Sigmoid colon (tissue), 7 donors: ENCODE measurements around the gene COL4A1. TPM values are rescaled to one million over a fixed set of nuclear protein-coding genes. Genes with fewer than 3 reads are reported as not detected.
A peak's percentile ranks its signal among the peaks of the same experiment; 100 is the strongest.

Experiments used
- DNase-seq: peaks from one replicate; pipeline ENCODE4 v3.0.0-alpha.2; 2019
- H3K27ac ChIP-seq, 4 donors: fragments of 200-600 bp; sonication (generic); one replicate each; pipeline ENCODE4 v1.5.1; 2016 to 2019; ENCODE audit warnings: mild to moderate bottlenecking in 1 of 4
- H3K27me3 ChIP-seq, 3 donors: fragments of 200-600 bp; sonication (generic); one replicate each; pipeline ENCODE4 v1.5.1; 2019; ENCODE audit warnings: mild to moderate bottlenecking in 1 of 3
- H3K36me3 ChIP-seq, 4 donors: fragments of 200-600 bp; sonication (generic); one replicate each; pipeline ENCODE4 v1.5.1; 2016 to 2019
- H3K4me1 ChIP-seq, 4 donors: fragments of 200-600 bp; sonication (generic); one replicate each; pipeline ENCODE4 v1.5.1; 2017 to 2019
- H3K4me3 ChIP-seq, 4 donors: fragments of 200-600 bp; sonication (generic); one replicate each; pipeline ENCODE4 v1.5.1; 2017 to 2019; ENCODE audit warnings: mild to moderate bottlenecking in 2 of 4, moderate library complexity in 1 of 4
- H3K9me3 ChIP-seq, 4 donors: fragments of 200-600 bp in 3 of 4; sonication (generic) in 3 of 4; one replicate each; pipeline versions ENCODE4 v1.5.1 to v1.6.1; 2013 to 2019
- CTCF ChIP-seq, 4 experiments: fragments of 450-650 bp in 3 of 4; fragments of 200-600 bp in 1 of 4; IDR thresholded peaks; one replicate each; pipeline ENCODE4 v1.5.1; 2016 to 2019; ENCODE audit warnings: antibody characterized with exemption in 4 of 4, mild to moderate bottlenecking in 3 of 4, moderate library complexity in 2 of 4
- EP300 ChIP-seq, 4 donors: sonication (generic); formaldehyde crosslinking; IDR thresholded peaks; one replicate each; pipeline ENCODE4 v1.6.1; 2017; ENCODE audit warnings: antibody characterized with exemption in 4 of 4
- POLR2A ChIP-seq, 2 donors: fragments of 450-650 bp; IDR thresholded peaks; one replicate each; pipeline ENCODE4 v1.6.1; 2016; ENCODE audit warnings: antibody characterized with exemption in 2 of 2, mild to moderate bottlenecking in 2 of 2, moderate library complexity in 2 of 2
- POLR2AphosphoS5 ChIP-seq, 4 donors: sonication (generic); formaldehyde crosslinking; IDR thresholded peaks; one replicate each; pipeline ENCODE4 v1.6.1; 2017; ENCODE audit warnings: antibody characterized with exemption in 4 of 4
- WGBS, 2 donors: extraction: QIAGEN DNeasy Blood & Tissue Kit; methylation state at CpG; one replicate each; pipeline ENCODE4 v1.1.7; 2013; 5-methylcytosine and 5-hydroxymethylcytosine counted together
- intact Hi-C: fragments of 100-400 bp; cut with DNase I; formaldehyde crosslinking; loops from one replicate; pipeline ENCODE4 v1.15.1; 2023
- polyA plus RNA-seq, 3 donors: library from polyadenylated mRNA; stranded (reverse); fragments of 200-250 nt; gene quantifications; one replicate each; pipeline ENCODE4 v1.2.3, GENCODE V29; 2013
- total RNA-seq, 4 donors: library from RNA; depleted of rRNA; stranded (reverse); fragments of >200 nt; gene quantifications; one replicate each; pipeline ENCODE4 v1.1.0, GENCODE V29; 2016
- donor health status: healthy with polysubstance abuse.
- donor health status: Bipolar disorder and iron deficiency.
- donor health status: healthy.

The COL4A1 gene
- total and polyA plus RNA-seq, 7 donors: 9.2 to 598 (median 235) TPM

- Histone ChIP-seq H3K4me3 (no peak overlapping the region), H3K9me3 (no peaks in the 10 kb centered on the region), H3K27me3 (no peaks in the 10 kb centered on the region), H3K27ac (peak overlapping the region; percentile 88 to 100 (median 94)), H3K36me3 (no peaks in the 10 kb centered on the region), H3K4me1 (peaks cover 0 to 100% (median 95%) of the 10 kb centered on the region in 4 donors)
- TF ChIP-seq POLR2AphosphoS5 (IDR thresholded peaks at IDR 0.05): no peak
- TF ChIP-seq EP300 (IDR thresholded peaks at IDR 0.05): no peak
- no peak for TF ChIP-seq CTCF (IDR thresholded peaks at IDR 0.05)
- TF ChIP-seq POLR2A (IDR thresholded peaks at IDR 0.05): no peak
- 84 to 94% methylated on average over 11 of the region's 11 CpGs for WGBS, 2 donors
- intact Hi-C loops: no loop called here
- DNase-seq: no peak
Observed at GRCh38 chr13:110334841-110335490, 28.0 kb upstream of the COL4A1 start.

- peak; percentile 69 for DNase-seq
- Histone ChIP-seq H3K36me3 (no peaks in the 10 kb centered on the region), H3K27me3 (no peaks in the 10 kb centered on the region), H3K4me1 (peaks cover 0 to 100% (median 95%) of the 10 kb centered on the region in 4 donors), H3K9me3 (no peaks in the 10 kb centered on the region), H3K27ac (peak overlapping the region; percentile 88 to 100 (median 94)), H3K4me3 (no peak overlapping the region)
- intact Hi-C loops: no loop called here
- TF ChIP-seq CTCF (IDR thresholded peaks at IDR 0.05): no peak
- TF ChIP-seq POLR2A (IDR thresholded peaks at IDR 0.05): no peak
- TF ChIP-seq EP300 (IDR thresholded peaks at IDR 0.05): no peak
- TF ChIP-seq POLR2AphosphoS5 (IDR thresholded peaks at IDR 0.05): no peak
- 85 to 89% methylated on average over 8 of the region's 8 CpGs for WGBS, 2 donors
Observed at GRCh38 chr13:110334256-110334655, 27.3 kb upstream of the COL4A1 start.

- no peaks in the 10 kb centered on the region for H3K27me3 ChIP-seq
- no peak for DNase-seq
- peak overlapping the region; percentile 88 to 100 (median 94) for H3K27ac ChIP-seq
- H3K36me3 ChIP-seq: no peaks in the 10 kb centered on the region
- peaks cover 0 to 99% (median 95%) of the 10 kb centered on the region in 4 donors for H3K4me1 ChIP-seq
- WGBS, 2 donors: 89 to 93% methylated on average over 12 of the region's 12 CpGs
- H3K4me3 ChIP-seq: no peak overlapping the region
- intact Hi-C loops: no loop called here
- TF ChIP-seq POLR2A (IDR thresholded peaks at IDR 0.05) (no peak), CTCF (IDR thresholded peaks at IDR 0.05) (no peak)
- no peaks in the 10 kb centered on the region for H3K9me3 ChIP-seq
Observed at GRCh38 chr13:110333837-110334236, 26.9 kb upstream of the COL4A1 start.

- intact Hi-C loops: no loop called here
- Histone ChIP-seq H3K9me3 (no peaks in the 10 kb centered on the region), H3K27ac (peak overlapping the region; percentile 88 to 100 (median 94)), H3K4me1 (peaks cover 0 to 99% (median 94%) of the 10 kb centered on the region in 4 donors), H3K27me3 (no peaks in the 10 kb centered on the region), H3K4me3 (no peak overlapping the region), H3K36me3 (no peaks in the 10 kb centered on the region)
- peak; percentile 40 for DNase-seq
- TF ChIP-seq POLR2AphosphoS5 (IDR thresholded peaks at IDR 0.05) (no peak), CTCF (IDR thresholded peaks at IDR 0.05) (no peak), POLR2A (IDR thresholded peaks at IDR 0.05) (no peak), EP300 (IDR thresholded peaks at IDR 0.05) (no peak)
- whole genome bisulfite sequencing, 2 donors: 89 to 92% methylated on average over 2 of the region's 2 CpGs
Observed at GRCh38 chr13:110332750-110333149, 25.8 kb upstream of the COL4A1 start.

- Histone ChIP-seq H3K36me3 (no peaks in the 10 kb centered on the region), H3K27ac (peak overlapping the region; percentile 88 to 100 (median 94)), H3K4me1 (peaks cover 0 to 99% (median 94%) of the 10 kb centered on the region in 4 donors), H3K9me3 (no peaks in the 10 kb centered on the region), H3K4me3 (no peak overlapping the region), H3K27me3 (no peaks in the 10 kb centered on the region)
- peak; percentile 63 for DNase-seq
- intact Hi-C loops: no loop called here
- WGBS, 2 donors: 70 to 82% methylated on average over 11 of the region's 11 CpGs
- TF ChIP-seq POLR2AphosphoS5 (IDR thresholded peaks at IDR 0.05) (peak in 1 of 4 donors; percentile 16), EP300 (IDR thresholded peaks at IDR 0.05) (no peak)
Observed at GRCh38 chr13:110331362-110331761, 24.4 kb upstream of the COL4A1 start.
